K562 (cell line): ENCODE data around the gene RALB. TPM values are rescaled to one million over a fixed set of nuclear protein-coding genes. Genes with fewer than 3 reads are reported as not detected.

Experiments
- CBFA2T2 ChIP-seq: fragments of 450-650 bp; conservative IDR thresholded peaks from 2 replicates; pipeline ENCODE4 v1.6.1; 2017; ENCODE audit warnings: mild to moderate bottlenecking
- DACH1 ChIP-seq: fragments of 450-650 bp; IDR thresholded peaks from 2 replicates; pipeline ENCODE4 v1.6.1; 2018; ENCODE audit not compliant: partially characterized antibody
- HDAC6 ChIP-seq: IDR thresholded peaks from 2 replicates; pipeline ENCODE4 v1.6.1; 2012; ENCODE audit warnings: low read depth, mild to moderate bottlenecking, control low read depth, inconsistent platforms, low read length, moderate library complexity
- IFI16 ChIP-seq: fragments of 250-450 bp; sonication (Bioruptor Pico); IDR thresholded peaks from 2 replicates; pipeline ENCODE4 v2.1.2; 2022; ENCODE audit warnings: mild to moderate bottlenecking, inconsistent platforms
- JUNB ChIP-seq: fragments of 450-650 bp; formaldehyde crosslinking; conservative IDR thresholded peaks from 2 replicates; pipeline ENCODE4 v1.4.0; 2020; ENCODE audit warnings: mild to moderate bottlenecking
- JUND ChIP-seq, 2 experiments: IDR thresholded peaks; 2 replicates in 1 of 2; 3 replicates in 1 of 2; pipeline ENCODE4 v1.6.1; 2011; ENCODE audit warnings: borderline replicate concordance in 2 of 2, low read depth in 2 of 2, low read length in 2 of 2, improper control_type of control experiment in 1 of 2, missing biosample characterization in 1 of 2, missing genetic modification characterization in 1 of 2, missing genetic modification reagents in 1 of 2
- KLF16 ChIP-seq: IDR thresholded peaks from 2 replicates; pipeline ENCODE4 v1.6.1; 2016; ENCODE audit warnings: antibody characterized with exemption
- MAFG ChIP-seq: fragments of 450-650 bp; conservative IDR thresholded peaks from 2 replicates; pipeline ENCODE4 v1.6.1; 2016; ENCODE audit warnings: missing genetic modification characterization, missing compliant biosample characterization
- MEF2A ChIP-seq: IDR thresholded peaks from 2 replicates; pipeline ENCODE4 v1.6.1; 2011; ENCODE audit warnings: low read depth, mild to moderate bottlenecking, low read length, moderate library complexity; ENCODE audit not compliant: control insufficient read depth
- MEF2D ChIP-seq: conservative IDR thresholded peaks from 2 replicates; pipeline ENCODE4 v1.6.1; 2016; ENCODE audit warnings: low read depth, missing genetic modification characterization, missing compliant biosample characterization
- RBM22 ChIP-seq: fragments of 200-400 bp; formaldehyde crosslinking; IDR thresholded peaks from 2 replicates; pipeline ENCODE4 v1.6.1; 2018; ENCODE audit warnings: low read length, low read depth; ENCODE audit not compliant: poor library complexity, severe bottlenecking
- SAFB2 ChIP-seq: fragments of 200-400 bp; formaldehyde crosslinking; IDR thresholded peaks from 2 replicates; pipeline ENCODE4 v1.6.1; 2018; ENCODE audit warnings: borderline replicate concordance, low read length, low read depth, moderate library complexity; ENCODE audit not compliant: severe bottlenecking
- SIX5 ChIP-seq, 2 experiments: IDR thresholded peaks; 2 replicates each; pipeline ENCODE4 v1.6.1; 2011; ENCODE audit warnings: low read length in 2 of 2, borderline replicate concordance in 1 of 2, low read depth in 1 of 2, mild to moderate bottlenecking in 1 of 2, moderate library complexity in 1 of 2; ENCODE audit not compliant: insufficient read depth in 1 of 2
- STAG1 ChIP-seq: sonication (generic); formaldehyde crosslinking; IDR thresholded peaks from 2 replicates; pipeline ENCODE4 v1.5.0; 2020; ENCODE audit warnings: missing genetic modification reagents, borderline replicate concordance
- TGIF2 ChIP-seq: sonication (generic); formaldehyde crosslinking; IDR thresholded peaks from 2 replicates; pipeline ENCODE4 v1.8.1; 2022; ENCODE audit warnings: mild to moderate bottlenecking, missing genetic modification reagents, moderate library complexity
- TOE1 ChIP-seq, 2 experiments: fragments of 450-650 bp in 1 of 2; sonication (generic) in 1 of 2; formaldehyde crosslinking in 1 of 2; IDR thresholded peaks; 2 replicates each; pipeline versions ENCODE4 v1.7.1 to v1.8.0; 2016 to 2022; ENCODE audit warnings: borderline replicate concordance in 2 of 2, mild to moderate bottlenecking in 2 of 2, antibody characterized with exemption in 1 of 2, inconsistent platforms in 1 of 2, low read depth in 1 of 2, missing genetic modification reagents in 1 of 2, moderate library complexity in 1 of 2
- ZFX ChIP-seq: sonication (generic); formaldehyde crosslinking; IDR thresholded peaks from 2 replicates; pipeline ENCODE4 v1.8.0; 2022; ENCODE audit warnings: mild to moderate bottlenecking, missing genetic modification reagents, moderate library complexity
- ZNF77 ChIP-seq: fragments of 250-450 bp; sonication (Bioruptor Pico); IDR thresholded peaks from 2 replicates; pipeline ENCODE4 v1.5.0; 2020
- ZSCAN29 ChIP-seq: fragments of 450-650 bp; IDR thresholded peaks from 2 replicates; pipeline ENCODE4 v1.6.1; 2017
- polyA plus RNA-seq, 8 experiments: library from polyadenylated mRNA; depleted of rRNA in 4 of 8; stranded (reverse) in 5 of 8; unstranded in 3 of 8; fragments of >200 nt; fragmentation: Nextera tagmentation in 2 of 8; fragmentation: Illumina TruSeq in 1 of 8; extraction: Ambion mirVana in 2 of 8; extraction: Trizol in 1 of 8; gene quantifications; 2 replicates each; pipeline versions ENCODE4 v1.2.1 to v1.2.3, GENCODE V29; 2011 to 2014; ENCODE audit warnings: inconsistent platforms in 1 of 8, missing spikeins in 1 of 8
- total RNA-seq, 7 experiments: library from RNA; depleted of rRNA in 6 of 7; stranded (reverse); fragments of >200 nt in 6 of 7; fragmentation: Illumina TruSeq in 2 of 7; extraction: Trizol in 2 of 7; gene quantifications; 2 replicates each; pipeline versions ENCODE4 v1.2.1 to v1.2.3, GENCODE V29; 2011 to 2021; ENCODE audit warnings: low replicate concordance in 1 of 7
- TF ChIP-seq, protein P1 (sequence below): sonication (generic); formaldehyde crosslinking; IDR thresholded peaks from 2 replicates; pipeline ENCODE4 v1.8.0; 2022; ENCODE audit warnings: mild to moderate bottlenecking, missing genetic modification reagents, borderline replicate concordance
- TF ChIP-seq, protein P2 (sequence below): fragments of 250-450 bp; sonication (Bioruptor Pico); IDR thresholded peaks from 2 replicates; pipeline ENCODE4 v1.6.1; 2021; ENCODE audit warnings: mild to moderate bottlenecking
- TF ChIP-seq, protein P3 (sequence below): sonication (generic); formaldehyde crosslinking; IDR thresholded peaks from 2 replicates; pipeline ENCODE4 v1.8.0; 2022; ENCODE audit warnings: mild to moderate bottlenecking, low read depth, missing genetic modification reagents
- TF ChIP-seq, protein P4 (sequence below): fragments of 250-450 bp; sonication (Bioruptor Pico); IDR thresholded peaks from 2 replicates; pipeline ENCODE4 v1.5.0; 2021

Gene RALB
- total and polyA plus RNA-seq, 9 of the 15 experiments (the other 6 are each of a cell fraction or from before 2014, with no cell fraction given), result 14.8 to 65.6 (median 38.4) TPM

DNA sequence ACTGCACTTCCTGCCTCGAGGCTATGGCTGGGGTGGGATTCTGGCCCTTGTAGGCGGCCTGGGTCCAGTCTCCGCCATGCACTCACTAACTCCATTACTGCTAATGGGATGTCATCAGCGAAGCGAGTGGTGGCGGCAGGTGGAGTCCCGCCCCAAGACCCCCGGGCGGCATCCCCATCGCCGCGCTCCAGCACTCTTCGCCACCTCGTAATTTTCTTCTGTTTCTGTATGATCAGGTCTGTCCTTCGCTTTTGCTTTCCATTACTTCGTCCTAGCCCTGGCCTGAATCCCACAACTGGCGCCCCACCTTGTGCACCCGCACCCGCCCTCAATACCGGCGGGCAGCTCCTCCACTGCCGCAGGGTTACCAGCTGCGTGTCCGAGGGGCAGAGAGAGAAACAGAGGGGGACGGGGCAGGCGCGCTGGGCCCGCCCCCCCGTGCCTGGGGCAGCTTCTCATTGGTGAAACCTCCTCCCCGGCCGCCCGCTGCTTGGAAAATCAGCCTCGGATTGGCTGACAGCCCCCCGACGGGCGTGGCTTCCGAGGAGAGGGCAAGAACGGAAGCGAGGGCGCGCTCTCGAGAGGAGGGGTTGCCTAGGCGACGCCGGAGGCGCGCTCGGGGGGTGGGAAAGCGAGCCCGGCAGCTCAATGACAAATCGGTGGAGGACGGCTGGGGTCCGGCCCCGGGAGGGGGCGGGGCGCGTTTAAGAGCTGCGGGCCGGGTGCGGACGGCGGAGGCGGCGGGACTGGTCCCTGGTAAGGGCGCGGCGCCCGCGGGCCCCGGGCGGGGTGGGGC lies at the start of gene RALB (continued):
- TF ChIP-seq, protein P1, sequence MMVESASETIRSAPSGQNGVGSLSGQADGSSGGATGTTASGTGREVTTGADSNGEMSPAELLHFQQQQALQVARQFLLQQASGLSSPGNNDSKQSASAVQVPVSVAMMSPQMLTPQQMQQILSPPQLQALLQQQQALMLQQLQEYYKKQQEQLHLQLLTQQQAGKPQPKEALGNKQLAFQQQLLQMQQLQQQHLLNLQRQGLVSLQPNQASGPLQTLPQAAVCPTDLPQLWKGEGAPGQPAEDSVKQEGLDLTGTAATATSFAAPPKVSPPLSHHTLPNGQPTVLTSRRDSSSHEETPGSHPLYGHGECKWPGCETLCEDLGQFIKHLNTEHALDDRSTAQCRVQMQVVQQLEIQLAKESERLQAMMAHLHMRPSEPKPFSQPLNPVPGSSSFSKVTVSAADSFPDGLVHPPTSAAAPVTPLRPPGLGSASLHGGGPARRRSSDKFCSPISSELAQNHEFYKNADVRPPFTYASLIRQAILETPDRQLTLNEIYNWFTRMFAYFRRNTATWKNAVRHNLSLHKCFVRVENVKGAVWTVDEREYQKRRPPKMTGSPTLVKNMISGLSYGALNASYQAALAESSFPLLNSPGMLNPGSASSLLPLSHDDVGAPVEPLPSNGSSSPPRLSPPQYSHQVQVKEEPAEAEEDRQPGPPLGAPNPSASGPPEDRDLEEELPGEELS (CRISPR knock-in tag), result no peak
- TF ChIP-seq, protein P2, sequence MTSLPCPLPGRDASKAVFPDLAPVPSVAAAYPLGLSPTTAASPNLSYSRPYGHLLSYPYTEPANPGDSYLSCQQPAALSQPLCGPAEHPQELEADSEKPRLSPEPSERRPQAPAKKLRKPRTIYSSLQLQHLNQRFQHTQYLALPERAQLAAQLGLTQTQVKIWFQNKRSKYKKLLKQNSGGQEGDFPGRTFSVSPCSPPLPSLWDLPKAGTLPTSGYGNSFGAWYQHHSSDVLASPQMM (CRISPR knock-in tag), result no peak
- TF ChIP-seq KLF16, result no peak
- 0 out of 2 replicates have a peak, but pooled peaks have one; percentile 3 for TF ChIP-seq JUND (IDR thresholded peaks at IDR 0.05; ENCODE audit: borderline replicate concordance, low read depth, low read length)
- TF ChIP-seq JUND (tag; IDR thresholded peaks at IDR 0.05; ENCODE audit: borderline replicate concordance, low read depth, low read length), result 0 out of 3 replicates have a peak, but pooled peaks have one; percentile 3
- no peak for TF ChIP-seq ZNF77 (CRISPR knock-in tag)
- TF ChIP-seq, protein P3, sequence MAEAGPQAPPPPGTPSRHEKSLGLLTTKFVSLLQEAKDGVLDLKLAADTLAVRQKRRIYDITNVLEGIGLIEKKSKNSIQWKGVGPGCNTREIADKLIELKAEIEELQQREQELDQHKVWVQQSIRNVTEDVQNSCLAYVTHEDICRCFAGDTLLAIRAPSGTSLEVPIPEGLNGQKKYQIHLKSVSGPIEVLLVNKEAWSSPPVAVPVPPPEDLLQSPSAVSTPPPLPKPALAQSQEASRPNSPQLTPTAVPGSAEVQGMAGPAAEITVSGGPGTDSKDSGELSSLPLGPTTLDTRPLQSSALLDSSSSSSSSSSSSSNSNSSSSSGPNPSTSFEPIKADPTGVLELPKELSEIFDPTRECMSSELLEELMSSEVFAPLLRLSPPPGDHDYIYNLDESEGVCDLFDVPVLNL (CRISPR knock-in tag), result no peak
- TF ChIP-seq DACH1, result peak; percentile 8
- no peak for TF ChIP-seq MEF2A
- no peak for TF ChIP-seq STAG1
- TF ChIP-seq TOE1 (IDR thresholded peaks at IDR 0.05; ENCODE audit: borderline replicate concordance), result no peak; the same call in 1 of the 2 replicates
- no peak for TF ChIP-seq TOE1 (CRISPR knock-in tag; IDR thresholded peaks at IDR 0.05; ENCODE audit: borderline replicate concordance, low read depth)
- TF ChIP-seq ZFX (CRISPR knock-in tag), result no peak
- peak; percentile 87 for TF ChIP-seq RBM22
- no peak for TF ChIP-seq HDAC6
- TF ChIP-seq, protein P4, sequence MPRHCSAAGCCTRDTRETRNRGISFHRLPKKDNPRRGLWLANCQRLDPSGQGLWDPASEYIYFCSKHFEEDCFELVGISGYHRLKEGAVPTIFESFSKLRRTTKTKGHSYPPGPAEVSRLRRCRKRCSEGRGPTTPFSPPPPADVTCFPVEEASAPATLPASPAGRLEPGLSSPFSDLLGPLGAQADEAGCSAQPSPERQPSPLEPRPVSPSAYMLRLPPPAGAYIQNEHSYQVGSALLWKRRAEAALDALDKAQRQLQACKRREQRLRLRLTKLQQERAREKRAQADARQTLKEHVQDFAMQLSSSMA, result no peak
- no peak for TF ChIP-seq IFI16
- no peak for TF ChIP-seq TGIF2
- TF ChIP-seq MEF2D, result no peak
- no peak for TF ChIP-seq JUNB (CRISPR knock-in tag)
- TF ChIP-seq ZSCAN29, result no peak
- TF ChIP-seq SIX5 (IDR thresholded peaks at IDR 0.05; ENCODE audit: borderline replicate concordance in 1 of 2, insufficient read depth in 1 of 2, low read depth in 1 of 2, low read length in 2 of 2), result no peak
- no peak for TF ChIP-seq SAFB2
- TF ChIP-seq CBFA2T2, result no peak
- TF ChIP-seq MAFG (tag), result no peak
